Stimulated activated CD8-positive, alpha-beta memory T cell treated with anti-CD3 and anti-CD28 coated beads, Interleukin-12 subunit alpha, Interleukin-12 subunit beta, amount 100 ng/mL, for 24 hours (primary cell): Measurements from ENCODE around the gene RBMS3.
"Not testable (repeated sequence)": the region's sequence is repeated elsewhere in the genome, so short reads cannot be mapped to it uniquely, and the experiment has no call there.

ENCODE experiments used
- DNase-seq: peaks from one replicate; pipeline ENCODE4 v3.0.0-alpha.2; 2020; ENCODE audit errors: extremely low read depth

RBMS3 gene

GRCh38 chr3:29385046-29385830 lies 104.4 kb downstream of the RBMS3 start:
- no peak for DNase-seq

DNA sequence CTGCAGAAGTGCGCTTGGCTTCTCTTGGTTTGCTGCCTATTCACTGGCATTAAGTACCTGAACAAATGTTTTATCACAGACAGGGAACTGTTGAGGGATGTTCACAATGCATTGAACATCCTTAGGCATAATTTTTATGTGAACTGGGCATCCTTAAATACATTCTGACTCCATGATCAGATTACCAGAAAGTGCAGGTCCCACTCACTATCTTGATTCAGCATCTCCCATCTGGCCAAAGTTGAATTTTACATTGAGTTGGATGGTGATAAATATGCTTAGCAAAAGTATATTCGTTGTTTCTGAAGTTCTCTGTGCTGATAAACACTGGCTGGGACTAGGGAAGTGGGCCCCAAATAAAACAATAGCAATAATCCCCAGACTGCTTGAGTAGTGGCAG lies 108.5 kb downstream of the RBMS3 start:
- DNase-seq: no peak

DNA sequence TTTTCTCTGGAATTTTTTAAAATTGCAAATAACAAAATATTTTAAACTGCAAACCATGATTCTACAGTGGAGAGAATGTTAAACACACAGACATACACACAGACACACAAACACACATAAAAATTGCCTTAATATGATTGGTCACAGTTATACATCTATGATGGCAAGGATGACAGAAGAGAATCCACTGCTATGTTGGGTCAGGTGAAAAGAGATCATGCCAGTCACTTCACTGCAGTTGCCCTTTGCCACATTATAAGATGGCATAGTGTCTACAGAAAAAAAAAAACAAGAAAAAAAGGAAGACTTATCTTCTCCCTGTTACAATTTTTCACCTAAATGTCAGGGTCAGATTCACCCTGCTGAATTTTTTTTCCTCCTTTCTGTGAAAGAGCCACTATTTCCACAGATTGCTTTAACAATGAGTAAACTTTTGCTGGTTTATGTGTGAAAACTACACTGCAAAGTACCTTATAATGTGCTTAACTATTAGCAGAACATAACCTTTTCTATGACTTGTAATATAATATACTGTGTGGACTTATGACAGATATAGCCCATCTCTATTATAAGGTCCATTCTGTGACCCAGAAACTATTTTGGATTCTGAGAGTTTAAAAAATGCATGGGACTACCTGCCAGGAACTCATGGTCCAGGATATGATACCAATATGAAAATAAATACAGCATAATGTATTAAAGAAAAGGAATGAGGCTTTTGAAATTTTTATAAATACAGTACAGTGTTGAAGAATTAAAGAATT lies 111.9 kb downstream of the RBMS3 start:
- DNase-seq: no peak

GRCh38 chr3:29393946-29394345 lies 113.1 kb downstream of the RBMS3 start:
- not testable (repeated sequence) for DNase-seq

DNA sequence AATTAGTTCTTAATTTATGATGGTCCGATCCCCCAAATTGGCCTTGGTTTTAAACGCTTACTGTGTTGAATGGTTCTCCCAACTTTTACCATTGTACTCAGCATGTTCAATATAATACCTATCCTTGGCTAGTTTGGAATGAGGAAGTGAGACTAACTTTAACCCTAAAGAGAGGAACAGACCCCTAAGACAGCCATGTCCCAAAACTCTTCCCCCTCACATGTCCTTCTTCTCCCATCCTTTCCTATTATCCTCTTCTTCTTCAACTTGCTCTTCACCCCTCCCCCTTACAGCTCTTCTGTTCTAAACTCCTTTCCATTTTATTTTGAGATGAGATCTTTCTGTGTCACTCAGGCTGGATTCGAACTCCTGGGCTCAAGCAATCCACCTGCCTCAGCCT lies 116.5 kb downstream of the RBMS3 start:
- DNase-seq: no peak

DNA sequence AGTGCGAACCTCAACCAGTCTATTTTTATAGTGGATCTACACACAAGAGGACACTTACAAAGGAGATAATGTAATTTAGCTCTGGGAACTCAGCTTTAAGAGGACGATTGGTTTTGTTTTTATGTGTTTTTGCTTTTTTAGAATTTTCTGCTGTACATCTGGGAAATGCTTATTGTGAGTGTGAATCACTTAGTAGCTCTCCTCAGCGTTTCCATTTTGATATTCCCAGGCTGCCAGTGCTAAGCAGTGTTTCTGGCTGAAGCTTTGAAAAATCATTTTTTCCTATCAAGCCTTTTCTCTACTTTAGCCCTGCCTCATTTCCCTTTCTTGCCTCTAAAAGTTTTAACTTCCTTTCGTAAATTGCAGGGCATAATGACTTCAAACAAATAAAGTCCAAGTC lies 117.9 kb downstream of the RBMS3 start:
- DNase-seq: no peak

DNA sequence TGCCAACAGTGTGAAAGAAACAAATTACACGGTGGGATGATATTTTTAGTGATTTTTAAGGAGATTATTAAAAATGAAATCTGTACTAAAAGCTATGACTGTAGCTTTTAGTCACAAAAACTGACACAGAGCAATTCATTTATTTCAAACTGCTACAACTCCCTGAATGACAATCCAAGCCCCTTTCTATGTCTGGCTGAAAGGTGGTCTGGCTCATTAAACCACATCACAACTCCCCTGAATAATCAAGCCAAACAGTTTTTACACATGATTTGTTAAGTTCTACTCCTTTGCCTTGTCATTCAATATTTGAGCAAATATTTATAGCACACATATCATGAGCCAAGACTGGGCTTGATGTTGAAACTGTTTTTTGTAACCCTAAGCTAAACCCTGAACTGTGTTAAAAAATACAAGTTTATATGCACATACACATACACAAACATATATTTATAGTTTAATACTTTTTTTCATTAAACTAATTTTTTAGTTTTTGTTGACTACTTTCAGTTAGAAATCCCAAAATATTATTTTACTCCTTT lies 125.5 kb downstream of the RBMS3 start:
- DNase-seq: no peak

GRCh38 chr3:29408676-29409075 lies 127.8 kb downstream of the RBMS3 start:
- DNase-seq: no peak

GRCh38 chr3:29409409-29409808 lies 128.5 kb downstream of the RBMS3 start:
- DNase-seq: no peak

DNA sequence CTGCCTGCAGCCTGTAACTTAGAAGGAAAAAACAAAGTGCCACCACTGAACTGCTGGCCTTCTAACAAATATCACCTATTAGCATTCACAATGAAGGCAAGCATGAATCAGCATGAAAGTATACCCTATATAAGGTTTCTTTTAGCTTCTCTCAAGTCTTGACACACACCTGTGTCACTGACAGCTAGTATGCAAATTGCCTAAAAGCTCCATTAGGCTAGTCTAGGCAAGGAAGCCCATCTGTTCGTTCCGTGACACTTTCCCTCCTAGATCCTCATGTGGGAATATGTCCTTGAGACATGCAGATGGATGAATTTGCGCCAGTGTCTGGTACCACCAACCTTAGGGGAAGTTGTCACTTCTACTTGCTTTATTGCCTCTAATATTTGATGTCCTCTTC lies 129.3 kb downstream of the RBMS3 start:
- DNase-seq: no peak

DNA sequence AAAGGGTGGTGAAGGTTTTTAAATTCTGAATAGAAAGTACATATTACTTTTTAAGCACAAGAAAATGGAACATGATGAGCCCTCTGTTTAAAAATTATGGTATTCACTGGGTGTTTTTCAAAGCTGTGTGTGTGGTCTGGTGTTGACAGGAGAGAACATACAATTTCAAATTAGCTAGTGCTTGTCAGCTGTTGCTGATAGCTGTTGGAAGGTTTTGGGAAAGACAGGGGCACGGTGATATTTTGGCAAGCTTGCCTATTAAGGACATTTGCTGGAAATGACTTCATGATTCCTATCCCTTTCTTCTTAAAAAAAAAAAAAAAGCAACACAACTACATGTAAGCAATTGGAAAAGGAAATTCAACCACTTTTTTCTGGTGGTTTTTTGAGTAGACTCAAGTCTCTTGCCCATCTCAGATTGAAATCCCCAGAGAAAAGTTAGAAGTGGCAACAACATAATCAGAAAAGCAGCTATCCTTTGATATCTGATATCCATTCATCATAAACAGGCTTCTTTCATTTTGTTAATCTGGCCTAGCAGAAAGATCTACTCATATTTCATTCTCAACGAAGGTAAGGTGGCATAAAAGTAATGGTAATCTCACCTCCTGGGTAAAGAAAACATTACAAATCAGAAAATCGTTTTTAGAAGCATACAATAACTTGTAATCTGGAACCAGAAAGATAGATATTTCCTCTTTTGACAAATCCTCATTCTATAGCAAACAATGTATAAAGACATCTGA lies 130.0 kb downstream of the RBMS3 start:
- DNase-seq: no peak

DNA sequence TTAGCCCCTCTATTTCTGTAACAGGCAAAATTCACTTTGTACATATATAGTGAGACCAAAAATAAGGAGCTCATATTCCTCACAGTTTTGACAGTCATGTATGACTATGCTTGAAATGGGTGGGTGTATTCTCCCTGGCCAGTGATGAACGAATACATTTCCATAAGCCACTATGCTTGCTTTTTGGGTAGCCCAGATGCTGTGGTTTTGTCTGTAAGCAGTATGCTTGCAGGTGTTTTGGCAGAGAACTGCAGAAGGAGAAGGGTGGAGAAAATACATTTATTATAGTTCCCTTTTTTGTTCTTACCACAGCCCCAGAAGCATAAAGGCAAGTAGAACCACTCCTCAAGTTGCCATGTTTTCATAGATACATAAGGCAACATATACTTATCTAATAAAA lies 131.2 kb downstream of the RBMS3 start:
- no peak for DNase-seq

DNA sequence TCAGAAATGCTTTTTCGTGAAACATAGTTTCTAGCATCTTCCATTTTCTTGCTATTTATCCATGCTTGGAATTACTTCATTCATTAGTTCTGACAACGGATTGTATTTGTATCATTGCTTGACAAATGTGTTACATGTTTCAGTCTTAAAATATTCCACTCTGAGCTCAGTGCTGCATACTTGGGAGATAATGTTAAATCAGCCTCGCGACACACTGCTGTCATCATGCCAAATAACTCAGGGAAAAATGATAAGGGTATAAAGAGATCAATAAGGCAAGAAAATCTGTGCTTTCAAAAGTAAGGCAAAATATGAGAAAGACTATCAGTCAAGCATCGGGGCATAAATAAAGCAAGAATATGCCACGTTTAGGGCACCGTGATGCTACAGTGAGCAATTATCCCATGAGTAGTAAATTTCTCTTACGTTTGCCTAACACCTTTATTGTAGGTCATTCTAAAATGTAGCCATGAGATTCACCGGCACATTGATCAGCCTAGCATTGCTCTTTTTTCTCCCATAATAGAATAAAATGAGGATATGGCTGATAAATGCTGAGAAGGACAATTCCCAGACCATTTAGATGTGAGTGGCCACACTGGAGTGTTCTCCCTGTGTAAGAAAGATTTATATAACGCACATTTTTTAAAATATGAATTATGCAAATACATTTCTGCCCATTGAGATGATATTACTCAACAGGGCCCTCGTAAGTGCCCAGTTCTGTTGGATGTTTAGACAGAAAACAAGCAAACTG lies 133.8 kb downstream of the RBMS3 start:
- no peak for DNase-seq

- DNase-seq: no peak
Measured at GRCh38 chr3:29415482-29416223, 134.8 kb downstream of the RBMS3 start.

GRCh38 chr3:29416514-29416913 lies 135.6 kb downstream of the RBMS3 start:
- DNase-seq: no peak

GRCh38 chr3:29420106-29420505 lies 139.2 kb downstream of the RBMS3 start:
- DNase-seq: no peak

DNA sequence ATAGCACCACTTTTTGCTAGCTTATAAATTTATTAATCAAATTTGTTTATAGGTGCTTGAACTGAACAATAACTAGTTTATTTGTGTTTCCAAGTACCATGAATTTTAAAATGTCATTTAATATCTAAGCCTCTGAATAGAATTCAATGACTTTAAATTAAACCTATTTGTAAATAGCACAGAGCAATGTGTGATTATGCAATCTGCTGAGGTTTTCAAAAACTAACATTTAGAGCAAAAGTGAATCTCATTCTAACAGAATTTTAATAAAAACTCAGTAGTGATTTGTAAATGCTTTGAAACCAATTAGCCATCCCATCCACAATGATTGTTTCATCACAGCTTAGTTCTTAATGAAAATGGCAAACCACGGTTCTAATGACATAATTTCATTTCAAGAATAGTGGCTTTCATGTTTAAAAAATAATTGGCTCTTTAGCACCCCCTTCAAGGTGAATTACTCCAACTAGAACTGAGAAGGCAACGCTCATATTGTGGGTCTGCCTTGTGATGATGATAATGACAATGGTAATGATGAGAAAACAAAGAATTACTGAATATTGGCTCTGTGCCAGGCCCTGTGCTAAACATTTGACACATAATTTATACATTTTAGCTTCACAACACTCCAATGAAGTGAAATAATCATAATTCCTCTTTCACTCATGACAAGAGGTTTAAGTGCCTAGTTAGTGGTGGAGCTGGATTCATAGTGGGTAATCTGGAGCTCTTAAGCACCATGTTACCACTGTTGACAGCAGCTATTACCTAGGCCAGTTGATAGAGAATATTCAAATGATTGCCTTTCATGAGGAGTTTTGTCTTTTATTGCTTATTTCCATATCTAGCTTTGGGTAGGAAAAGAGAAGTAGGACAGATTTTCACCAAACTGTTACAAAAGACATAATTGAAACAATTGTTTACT lies 145.7 kb downstream of the RBMS3 start:
- no peak for DNase-seq

DNA sequence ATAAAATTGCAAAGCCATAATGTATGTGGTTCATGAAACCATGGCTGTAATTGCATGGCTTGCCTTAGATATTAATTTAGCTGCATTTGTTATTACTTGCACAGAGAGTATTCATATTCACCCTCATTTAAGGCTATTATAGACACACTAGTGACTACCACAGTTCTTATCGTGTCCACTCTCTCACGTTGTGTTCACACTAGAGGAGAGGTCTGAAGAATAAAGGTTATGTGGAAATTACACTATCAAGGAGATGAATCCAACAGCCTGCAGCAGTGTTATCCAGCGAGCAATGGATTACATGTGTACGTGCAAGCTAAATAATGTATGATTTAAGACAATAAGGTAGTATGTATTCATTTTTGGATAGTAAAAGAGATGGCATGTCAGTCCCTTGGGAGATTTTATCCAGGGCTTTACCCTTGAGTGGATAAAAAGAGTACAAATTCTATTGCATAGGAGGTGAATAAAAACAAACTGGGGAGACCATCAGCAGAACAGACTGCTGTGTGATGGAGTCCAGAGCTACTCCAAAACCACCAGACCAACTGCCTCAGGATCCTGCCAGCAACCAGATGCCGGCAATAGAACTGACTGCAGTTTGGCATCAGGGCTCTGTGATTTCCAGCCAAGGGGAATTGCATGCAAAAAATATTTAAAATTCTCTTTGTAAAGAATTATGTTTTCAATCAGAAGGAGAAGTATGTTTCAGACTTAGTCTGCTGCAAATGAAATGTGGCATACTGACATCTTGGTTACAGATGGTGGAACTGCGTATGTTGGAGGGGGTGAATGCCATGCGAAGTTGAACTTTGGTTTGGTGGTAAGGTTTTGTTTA lies 146.6 kb downstream of the RBMS3 start:
- no peak for DNase-seq
